Kidney (tissue), 14 donors: Measurements from ENCODE around the gene PRKCD. TPM values are rescaled to one million over a fixed set of nuclear protein-coding genes. Genes with fewer than 3 reads are reported as not detected.

Source experiments
- DNase-seq, 5 donors: peaks; one replicate each; pipeline ENCODE4 v3.0.0-alpha.2; 2013 to 2020
- FAIRE-seq: peaks from 2 replicates; lab custom pipeline; 2012; peaks lifted over from hg19 to GRCh38; lab: Jason Lieb, UNC
- H3K27ac ChIP-seq, 2 donors: one replicate each; pipeline ENCODE4 v1.7.0; 2013; ENCODE audit warnings: low read depth in 2 of 2, low read length in 2 of 2, inconsistent platforms in 1 of 2
- H3K27me3 ChIP-seq: one replicate; pipeline ENCODE4 v1.7.1; 2013; ENCODE audit warnings: low read length, inconsistent platforms; ENCODE audit not compliant: control insufficient read depth, insufficient read depth
- H3K36me3 ChIP-seq, 3 donors: one replicate each; pipeline versions ENCODE4 v1.7.0 to v1.7.1; 2013; ENCODE audit warnings: low read length in 3 of 3, control low read depth in 1 of 3, inconsistent platforms in 1 of 3; ENCODE audit not compliant: insufficient read depth in 3 of 3, control insufficient read depth in 2 of 3
- H3K4me1 ChIP-seq, 3 donors: one replicate each; pipeline versions ENCODE4 v1.7.0 to v1.7.1; 2013; ENCODE audit warnings: low read length in 3 of 3, inconsistent platforms in 1 of 3, low read depth in 1 of 3; ENCODE audit not compliant: control insufficient read depth in 2 of 3, insufficient read depth in 2 of 3
- H3K4me3 ChIP-seq, 3 donors: one replicate each; pipeline versions ENCODE4 v1.7.0 to v1.8.1; 2013; ENCODE audit warnings: low read length in 3 of 3, control low read depth in 1 of 3, inconsistent platforms in 1 of 3
- H3K9ac ChIP-seq, 3 donors: one replicate each; pipeline versions ENCODE4 v1.7.0 to v1.7.1; 2013; ENCODE audit warnings: low read length in 3 of 3, control low read depth in 1 of 3, inconsistent platforms in 1 of 3
- H3K9me3 ChIP-seq, 3 donors: one replicate each; pipeline versions ENCODE4 v1.7.0 to v1.7.1; 2013; ENCODE audit warnings: low read length in 3 of 3, control low read depth in 1 of 3, inconsistent platforms in 1 of 3; ENCODE audit not compliant: control insufficient read depth in 2 of 3, insufficient read depth in 1 of 3
- CTCF ChIP-seq: IDR thresholded peaks from 3 replicates; pipeline ENCODE4 v1.5.1; 2012; ENCODE audit warnings: mild to moderate bottlenecking, moderate library complexity, borderline replicate concordance; ENCODE audit not compliant: insufficient read depth; ENCODE audit errors: extremely low read depth
- intact Hi-C: fragments of 100-400 bp; cut with DNase I; formaldehyde crosslinking; loops from one replicate; pipeline ENCODE4 v1.11.1; 2022
- polyA plus RNA-seq: library from polyadenylated mRNA; stranded (reverse); fragments of 350-450 nt; fragmentation: Illumina TruSeq; extraction: RNeasy Lipid Tissue Mini Kit (QIAGEN cat#74804); gene quantifications from one replicate; pipeline ENCODE4 v1.2.3, GENCODE V29; 2014; ENCODE audit warnings: low read depth, low replicate concordance; ENCODE audit not compliant: insufficient read depth
- total RNA-seq: library from RNA; stranded (reverse); fragmentation: NEBNext Ultra II Directional; extraction: Animal tissue kit (Norgen Biotek cat#: 25700); gene quantifications from one replicate; pipeline ENCODE4 v1.2.1, GENCODE V29; 2021
- donor health status: control.
- donor health status: control.
- donor health status: control.
- donor health status: control.
- donor health status: control.
- donor health status: DM: yes; HTN: yes; CAD: no.
- donor health status: Normal renal cell carcinoma (clear cell type).

Gene PRKCD
- total and polyA plus RNA-seq, 2 donors from 2014 or later: 26.6 to 29.1 TPM

GRCh38 chr3:53222183-53222901, 61.3 kb downstream of the PRKCD start:
- H3K9me3 ChIP-seq: no peaks in the 10 kb centered on the region
- H3K9ac ChIP-seq: no peak overlapping the region
- no peak overlapping the region for H3K4me3 ChIP-seq
- H3K4me1 ChIP-seq: no peaks in the 10 kb centered on the region
- TF ChIP-seq CTCF: no peak
- H3K27ac ChIP-seq: no peak overlapping the region
- FAIRE-seq (no peak), DNase-seq (no peak)
- intact Hi-C loops: no loop called here
- no peaks in the 10 kb centered on the region for H3K27me3 ChIP-seq
- H3K36me3 ChIP-seq: peaks cover 0 to 35% (median 12%) of the 10 kb centered on the region in 3 donors

GRCh38 chr3:53223025-53223424, 62.0 kb downstream of the PRKCD start:
- FAIRE-seq: no peak
- Histone ChIP-seq H3K27me3 (no peaks in the 10 kb centered on the region), H3K4me1 (no peaks in the 10 kb centered on the region), H3K9me3 (no peaks in the 10 kb centered on the region), H3K36me3 (peaks cover 0 to 42% (median 18%) of the 10 kb centered on the region in 3 donors), H3K27ac (no peak overlapping the region), H3K9ac (no peak overlapping the region), H3K4me3 (no peak overlapping the region)
- intact Hi-C loops: no loop called here
- TF ChIP-seq CTCF: no peak
- no peak for DNase-seq

- Histone ChIP-seq H3K27me3 (no peaks in the 10 kb centered on the region), H3K4me1 (no peaks in the 10 kb centered on the region), H3K9ac (no peak overlapping the region), H3K27ac (no peak overlapping the region), H3K36me3 (peaks cover 0 to 46% (median 24%) of the 10 kb centered on the region in 3 donors), H3K9me3 (no peaks in the 10 kb centered on the region), H3K4me3 (no peak overlapping the region)
- DNase-seq: no peak
- no peak for TF ChIP-seq CTCF
- intact Hi-C loops: no loop called here
- FAIRE-seq: no peak
Observed at GRCh38 chr3:53223541-53223966, 62.5 kb downstream of the PRKCD start.
